Measurements from ENCODE around the gene ABLIM3. TPM values are rescaled to one million over a fixed set of nuclear protein-coding genes. Genes with fewer than 3 reads are reported as not detected.

The ABLIM3 gene
- polyA plus RNA-seq, 1 of the 3 experiments (the other 2 are of a cell fraction): 5.9 TPM

DNA sequence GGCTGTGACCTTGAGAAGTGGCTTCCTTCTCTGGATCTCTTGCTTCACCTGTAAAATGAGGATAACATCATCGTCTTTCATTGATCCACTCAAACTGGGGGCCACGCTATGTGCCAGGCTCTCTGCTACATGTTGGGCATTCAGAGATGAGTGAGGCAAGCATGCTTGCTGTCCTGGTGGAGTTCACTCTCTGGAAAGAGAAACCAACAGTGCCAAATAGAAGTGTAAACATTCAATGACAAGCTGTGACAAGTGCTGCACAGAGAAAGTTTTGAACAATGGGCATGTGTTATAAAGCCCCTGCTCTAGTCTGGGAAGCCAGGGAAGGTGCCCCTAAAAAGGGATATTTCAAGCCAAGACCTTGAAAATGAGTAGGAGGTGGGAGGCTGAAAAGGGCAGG, 79.5 kb downstream of the ABLIM3 start:
- Histone ChIP-seq H3K36me3 (replicated peaks in 1 of 2; ENCODE audit: control insufficient read depth in 1 of 2, insufficient read depth in 2 of 2, low read length in 1 of 2) (no peaks in the 10 kb centered on the region), H4K20me1 (ENCODE audit: insufficient read depth) (no peaks in the 10 kb centered on the region), H3K4me3 (ENCODE audit: low read depth in 2 of 2, low read length in 1 of 2) (no peak overlapping the region), H3K4me2 (no peak overlapping the region), H3K9me2 (no peaks in the 10 kb centered on the region), H3K27ac (ENCODE audit: low read depth in 2 of 2, low read length in 1 of 2) (no peak overlapping the region), H3K4me1 (ENCODE audit: control insufficient read depth in 1 of 2, insufficient read depth in 2 of 2, low read depth in 1 of 2, low read length in 1 of 2) (peaks cover 0 to 2% of the 10 kb centered on the region in 2 experiments; a peak in 1 of 4 replicates), H3K27me3 (ENCODE audit: insufficient read depth) (no peaks in the 10 kb centered on the region), H3K79me2 (ENCODE audit: insufficient read depth) (no peaks in the 10 kb centered on the region), H3K9me3 (no peaks in the 10 kb centered on the region), H3F3A (replicated peaks; ENCODE audit: insufficient read depth) (no peaks in the 10 kb centered on the region), H3K9ac (no peak overlapping the region), H2AFZ (ENCODE audit: low read depth) (no peak overlapping the region)
- TF ChIP-seq, protein P1, sequence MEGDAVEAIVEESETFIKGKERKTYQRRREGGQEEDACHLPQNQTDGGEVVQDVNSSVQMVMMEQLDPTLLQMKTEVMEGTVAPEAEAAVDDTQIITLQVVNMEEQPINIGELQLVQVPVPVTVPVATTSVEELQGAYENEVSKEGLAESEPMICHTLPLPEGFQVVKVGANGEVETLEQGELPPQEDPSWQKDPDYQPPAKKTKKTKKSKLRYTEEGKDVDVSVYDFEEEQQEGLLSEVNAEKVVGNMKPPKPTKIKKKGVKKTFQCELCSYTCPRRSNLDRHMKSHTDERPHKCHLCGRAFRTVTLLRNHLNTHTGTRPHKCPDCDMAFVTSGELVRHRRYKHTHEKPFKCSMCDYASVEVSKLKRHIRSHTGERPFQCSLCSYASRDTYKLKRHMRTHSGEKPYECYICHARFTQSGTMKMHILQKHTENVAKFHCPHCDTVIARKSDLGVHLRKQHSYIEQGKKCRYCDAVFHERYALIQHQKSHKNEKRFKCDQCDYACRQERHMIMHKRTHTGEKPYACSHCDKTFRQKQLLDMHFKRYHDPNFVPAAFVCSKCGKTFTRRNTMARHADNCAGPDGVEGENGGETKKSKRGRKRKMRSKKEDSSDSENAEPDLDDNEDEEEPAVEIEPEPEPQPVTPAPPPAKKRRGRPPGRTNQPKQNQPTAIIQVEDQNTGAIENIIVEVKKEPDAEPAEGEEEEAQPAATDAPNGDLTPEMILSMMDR (IDR thresholded peaks at IDR 0.05): no peak
- no peak for TF ChIP-seq FOXM1 (IDR thresholded peaks at IDR 0.05; ENCODE audit: low read depth)
- no peak for TF ChIP-seq RAD21 (IDR thresholded peaks at IDR 0.05; ENCODE audit: low read length)
- TF ChIP-seq ELF1 (IDR thresholded peaks at IDR 0.05): no peak
- TF ChIP-seq, protein P2, sequence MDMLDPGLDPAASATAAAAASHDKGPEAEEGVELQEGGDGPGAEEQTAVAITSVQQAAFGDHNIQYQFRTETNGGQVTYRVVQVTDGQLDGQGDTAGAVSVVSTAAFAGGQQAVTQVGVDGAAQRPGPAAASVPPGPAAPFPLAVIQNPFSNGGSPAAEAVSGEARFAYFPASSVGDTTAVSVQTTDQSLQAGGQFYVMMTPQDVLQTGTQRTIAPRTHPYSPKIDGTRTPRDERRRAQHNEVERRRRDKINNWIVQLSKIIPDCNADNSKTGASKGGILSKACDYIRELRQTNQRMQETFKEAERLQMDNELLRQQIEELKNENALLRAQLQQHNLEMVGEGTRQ (IDR thresholded peaks at IDR 0.05; ENCODE audit: borderline replicate concordance, low read depth, low read length): no peak
- TF ChIP-seq RCOR1 (IDR thresholded peaks at IDR 0.05; ENCODE audit: low read length): no peak
- no peak for TF ChIP-seq MEF2A (IDR thresholded peaks at IDR 0.05; ENCODE audit: borderline replicate concordance, low read depth)
- TF ChIP-seq MXI1 (IDR thresholded peaks at IDR 0.05; ENCODE audit: low read depth, low read length): no peak
- no peak for TF ChIP-seq JUND (IDR thresholded peaks at IDR 0.05)
- TF ChIP-seq TCF12 (IDR thresholded peaks at IDR 0.05): no peak
- TF ChIP-seq, protein P3, sequence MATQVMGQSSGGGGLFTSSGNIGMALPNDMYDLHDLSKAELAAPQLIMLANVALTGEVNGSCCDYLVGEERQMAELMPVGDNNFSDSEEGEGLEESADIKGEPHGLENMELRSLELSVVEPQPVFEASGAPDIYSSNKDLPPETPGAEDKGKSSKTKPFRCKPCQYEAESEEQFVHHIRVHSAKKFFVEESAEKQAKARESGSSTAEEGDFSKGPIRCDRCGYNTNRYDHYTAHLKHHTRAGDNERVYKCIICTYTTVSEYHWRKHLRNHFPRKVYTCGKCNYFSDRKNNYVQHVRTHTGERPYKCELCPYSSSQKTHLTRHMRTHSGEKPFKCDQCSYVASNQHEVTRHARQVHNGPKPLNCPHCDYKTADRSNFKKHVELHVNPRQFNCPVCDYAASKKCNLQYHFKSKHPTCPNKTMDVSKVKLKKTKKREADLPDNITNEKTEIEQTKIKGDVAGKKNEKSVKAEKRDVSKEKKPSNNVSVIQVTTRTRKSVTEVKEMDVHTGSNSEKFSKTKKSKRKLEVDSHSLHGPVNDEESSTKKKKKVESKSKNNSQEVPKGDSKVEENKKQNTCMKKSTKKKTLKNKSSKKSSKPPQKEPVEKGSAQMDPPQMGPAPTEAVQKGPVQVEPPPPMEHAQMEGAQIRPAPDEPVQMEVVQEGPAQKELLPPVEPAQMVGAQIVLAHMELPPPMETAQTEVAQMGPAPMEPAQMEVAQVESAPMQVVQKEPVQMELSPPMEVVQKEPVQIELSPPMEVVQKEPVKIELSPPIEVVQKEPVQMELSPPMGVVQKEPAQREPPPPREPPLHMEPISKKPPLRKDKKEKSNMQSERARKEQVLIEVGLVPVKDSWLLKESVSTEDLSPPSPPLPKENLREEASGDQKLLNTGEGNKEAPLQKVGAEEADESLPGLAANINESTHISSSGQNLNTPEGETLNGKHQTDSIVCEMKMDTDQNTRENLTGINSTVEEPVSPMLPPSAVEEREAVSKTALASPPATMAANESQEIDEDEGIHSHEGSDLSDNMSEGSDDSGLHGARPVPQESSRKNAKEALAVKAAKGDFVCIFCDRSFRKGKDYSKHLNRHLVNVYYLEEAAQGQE (IDR thresholded peaks at IDR 0.05; ENCODE audit: low read depth, low read length): no peak
- TF ChIP-seq EZH2phosphoT487 (IDR thresholded peaks at IDR 0.05; ENCODE audit: borderline replicate concordance, low read depth): no peak
- CTCF ChIA-PET: interaction anchor here (1.3 kb wide), 1 partner anchor 49 kb away, joined by 3 read pairs; no protein-coding TSS in a partner anchor
- POLR2A ChIA-PET: no interaction called here
- 86% methylated on average over 2 of the region's 2 CpGs for WGBS (ENCODE audit: low lambda C conversion rate)
- no peak for DNase-seq
